Subcutaneous abdominal adipose tissue (tissue), 5 donors: Measurements from ENCODE around the gene CRYL1.

Experiments
- H3K27ac ChIP-seq: one replicate; pipeline ENCODE4 v1.7.0; 2013; ENCODE audit warnings: low read depth, mild to moderate bottlenecking, inconsistent platforms, low read length, moderate library complexity
- H3K27me3 ChIP-seq, 5 donors: one replicate each; pipeline ENCODE4 v1.7.0; 2013; ENCODE audit warnings: low read length in 5 of 5, inconsistent platforms in 1 of 5; ENCODE audit not compliant: control insufficient read depth in 5 of 5, insufficient read depth in 4 of 5
- H3K36me3 ChIP-seq, 5 donors: one replicate each; pipeline ENCODE4 v1.7.0; 2013; ENCODE audit warnings: low read length in 5 of 5; ENCODE audit not compliant: control insufficient read depth in 5 of 5, insufficient read depth in 5 of 5
- H3K4me1 ChIP-seq, 5 donors: one replicate each; pipeline ENCODE4 v1.7.0; 2013; ENCODE audit warnings: low read length in 5 of 5, mild to moderate bottlenecking in 3 of 5, moderate library complexity in 1 of 5; ENCODE audit not compliant: control insufficient read depth in 5 of 5, insufficient read depth in 5 of 5
- H3K4me3 ChIP-seq, 5 donors: one replicate each; pipeline ENCODE4 v1.7.0; 2013; ENCODE audit warnings: low read length in 5 of 5, low read depth in 1 of 5
- H3K9ac ChIP-seq, 5 donors: one replicate each; pipeline ENCODE4 v1.7.0; 2013; ENCODE audit warnings: low read length in 5 of 5, mild to moderate bottlenecking in 4 of 5, moderate library complexity in 3 of 5
- H3K9me3 ChIP-seq, 5 donors: one replicate each; pipeline ENCODE4 v1.7.0; 2013; ENCODE audit warnings: low read length in 5 of 5; ENCODE audit not compliant: control insufficient read depth in 5 of 5
- donor health status: healthy.
- donor health status: healthy.
- donor health status: healthy.
- donor health status: healthy.
- donor health status: healthy.

Gene CRYL1

DNA sequence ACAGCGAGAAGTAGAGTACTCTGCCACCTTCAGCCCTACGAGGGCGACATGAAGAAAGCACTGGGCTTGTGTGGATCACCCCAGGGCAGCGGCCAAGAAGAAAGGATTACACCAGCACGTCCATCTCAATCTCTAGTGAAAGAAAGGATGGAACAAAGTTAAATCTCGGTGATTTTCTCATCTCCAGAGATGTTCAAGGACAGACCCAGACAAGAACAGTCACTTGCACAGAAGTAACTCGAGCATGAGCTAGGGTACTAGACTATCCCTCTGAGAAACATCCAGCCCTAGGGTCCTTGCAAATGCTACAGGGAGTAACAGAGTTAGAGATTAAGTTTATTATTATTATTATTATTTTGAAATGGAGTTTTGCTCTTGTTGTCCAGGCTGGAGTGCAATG is 106.7 kb downstream of the CRYL1 start:
- Histone ChIP-seq H3K4me1 (peaks cover 0 to 16% (median 15%) of the 10 kb centered on the region in 5 donors), H3K36me3 (peaks cover 0 to 10% (median 0%) of the 10 kb centered on the region in 5 donors), H3K27ac (no peak overlapping the region), H3K27me3 (no peaks in the 10 kb centered on the region), H3K9me3 (no peaks in the 10 kb centered on the region), H3K4me3 (no peak overlapping the region), H3K9ac (no peak overlapping the region)

- no peak overlapping the region for H3K27ac ChIP-seq
Observed at GRCh38 chr13:20416223-20416745, 109.4 kb downstream of the CRYL1 start.

DNA sequence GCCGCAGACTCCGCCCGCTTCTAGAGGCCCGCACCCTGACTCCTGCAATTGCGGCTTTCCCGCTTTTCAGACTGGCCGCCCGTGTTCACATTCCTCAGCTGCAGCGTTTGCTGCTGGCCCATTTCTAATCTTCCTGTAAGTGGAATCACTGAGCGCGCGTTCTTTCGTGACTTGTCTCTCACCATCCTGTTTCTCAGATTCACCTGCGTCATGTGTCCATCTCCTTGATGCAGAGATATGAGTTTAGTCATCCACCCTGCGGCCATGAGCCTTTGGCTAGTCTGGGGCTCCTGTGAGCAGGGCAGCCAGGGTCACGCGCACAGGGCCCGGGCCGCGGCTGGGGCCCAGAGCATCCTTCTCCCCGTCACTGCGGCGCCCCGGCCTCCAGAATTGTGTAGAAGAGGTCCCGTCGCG is 110.0 kb downstream of the CRYL1 start:
- peaks cover 0 to 10% (median 0%) of the 10 kb centered on the region in 5 donors for H3K36me3 ChIP-seq
- H3K27ac ChIP-seq, result no peak overlapping the region
- H3K4me1 ChIP-seq, result peaks cover 0 to 9% (median 8%) of the 10 kb centered on the region in 5 donors
- no peaks in the 10 kb centered on the region for H3K9me3 ChIP-seq
- H3K27me3 ChIP-seq, result no peaks in the 10 kb centered on the region
- H3K9ac ChIP-seq, result no peak overlapping the region
- H3K4me3 ChIP-seq, result no peak overlapping the region

More at GRCh38 chr13:20416223-20416745, 109.4 kb downstream of the CRYL1 start:
- no peak overlapping the region for H3K4me3 ChIP-seq
- H3K9me3 ChIP-seq, result no peaks in the 10 kb centered on the region
- H3K4me1 ChIP-seq, result peaks cover 0 to 14% (median 12%) of the 10 kb centered on the region in 5 donors
- peaks cover 0 to 10% (median 0%) of the 10 kb centered on the region in 5 donors for H3K36me3 ChIP-seq
- no peaks in the 10 kb centered on the region for H3K27me3 ChIP-seq
- no peak overlapping the region for H3K9ac ChIP-seq

DNA sequence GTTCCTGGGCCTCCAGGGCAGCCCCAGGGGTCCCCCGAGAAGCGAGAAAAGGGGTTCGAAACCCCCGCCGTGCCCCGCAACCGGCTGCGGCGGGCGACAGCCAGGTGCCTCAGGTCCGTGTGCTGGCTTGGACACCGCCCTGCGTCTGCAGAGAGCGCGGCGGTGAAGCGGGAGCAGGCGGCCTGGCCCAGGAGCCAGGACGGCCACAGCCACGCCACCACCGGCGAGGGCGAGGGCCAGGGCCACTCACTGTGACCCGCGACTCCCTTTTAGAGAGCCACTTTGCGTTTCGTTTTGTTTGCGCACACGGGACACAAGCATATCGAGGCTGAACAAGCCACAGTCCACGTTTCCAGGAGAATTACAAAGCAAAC is 110.4 kb downstream of the CRYL1 start:
- Histone ChIP-seq H3K9me3 (no peaks in the 10 kb centered on the region), H3K9ac (no peak overlapping the region), H3K36me3 (peaks cover 0 to 10% (median 0%) of the 10 kb centered on the region in 5 donors), H3K4me1 (peaks cover 0 to 8% (median 7%) of the 10 kb centered on the region in 5 donors), H3K27me3 (no peaks in the 10 kb centered on the region), H3K4me3 (no peak overlapping the region), H3K27ac (no peak overlapping the region)

DNA sequence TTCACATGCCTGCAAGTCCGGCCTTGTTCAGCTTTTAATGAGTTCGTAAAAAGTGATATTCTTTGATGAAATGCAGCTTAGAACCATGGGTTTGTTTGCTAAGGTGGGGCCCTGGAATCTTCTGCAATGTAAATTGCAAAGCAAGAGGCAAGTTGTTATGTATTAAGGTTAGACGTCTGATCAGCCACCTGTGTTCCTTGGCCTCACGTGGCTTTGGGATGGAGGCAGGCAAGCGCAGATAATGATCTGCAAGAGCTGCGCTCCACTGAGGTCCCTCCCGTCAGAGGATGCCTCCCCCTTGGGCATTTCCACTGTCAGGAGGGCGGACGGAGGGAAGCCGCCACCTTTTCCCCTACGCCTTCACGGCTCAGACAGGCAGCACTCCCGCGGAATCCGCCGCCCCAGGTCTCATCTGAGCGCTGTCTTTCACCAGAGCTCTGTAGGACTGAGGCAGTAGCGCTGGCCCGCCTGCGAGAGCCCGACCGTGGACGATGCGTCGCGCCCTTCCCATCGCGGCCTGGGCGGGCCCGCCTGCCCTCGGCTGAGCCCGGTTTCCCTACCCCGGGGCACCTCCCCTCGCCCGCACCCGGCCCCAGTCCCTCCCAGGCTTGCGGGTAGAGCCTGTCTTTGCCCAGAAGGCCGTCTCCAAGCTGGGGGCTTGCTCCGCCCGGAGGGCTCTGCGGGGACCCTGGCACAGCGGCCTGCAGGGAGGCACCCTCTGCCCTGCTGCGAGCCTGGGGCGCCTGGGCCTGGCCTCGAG is 110.9 kb downstream of the CRYL1 start:
- H3K4me3 ChIP-seq, result no peak overlapping the region
- no peaks in the 10 kb centered on the region for H3K9me3 ChIP-seq
- peaks cover 0 to 3% (median 1%) of the 10 kb centered on the region in 5 donors for H3K4me1 ChIP-seq
- no peak overlapping the region for H3K27ac ChIP-seq
- no peaks in the 10 kb centered on the region for H3K27me3 ChIP-seq
- H3K36me3 ChIP-seq, result peaks cover 0 to 10% (median 0%) of the 10 kb centered on the region in 5 donors
- no peak overlapping the region for H3K9ac ChIP-seq

- H3K36me3 ChIP-seq, result peaks cover 0 to 6% (median 0%) of the 10 kb centered on the region in 5 donors
- H3K27me3 ChIP-seq, result no peaks in the 10 kb centered on the region
- H3K27ac ChIP-seq, result no peak overlapping the region
- no peak overlapping the region for H3K4me3 ChIP-seq
- no peak overlapping the region for H3K9ac ChIP-seq
- H3K9me3 ChIP-seq, result no peaks in the 10 kb centered on the region
- H3K4me1 ChIP-seq, result no peaks in the 10 kb centered on the region
Observed at GRCh38 chr13:20412691-20413355, 112.8 kb downstream of the CRYL1 start.

- H3K4me1 ChIP-seq, result no peaks in the 10 kb centered on the region
- no peaks in the 10 kb centered on the region for H3K27me3 ChIP-seq
- peaks cover 0 to 9% (median 0%) of the 10 kb centered on the region in 5 donors for H3K36me3 ChIP-seq
- H3K4me3 ChIP-seq, result no peak overlapping the region
- H3K9me3 ChIP-seq, result no peaks in the 10 kb centered on the region
- H3K27ac ChIP-seq, result no peak overlapping the region
- no peak overlapping the region for H3K9ac ChIP-seq
Observed at GRCh38 chr13:20411638-20412342, 113.9 kb downstream of the CRYL1 start.

- no peak overlapping the region for H3K4me3 ChIP-seq
- H3K36me3 ChIP-seq, result peaks cover 0 to 10% (median 0%) of the 10 kb centered on the region in 5 donors
- no peaks in the 10 kb centered on the region for H3K4me1 ChIP-seq
- no peaks in the 10 kb centered on the region for H3K27me3 ChIP-seq
- H3K9me3 ChIP-seq, result no peaks in the 10 kb centered on the region
- H3K9ac ChIP-seq, result no peak overlapping the region
- H3K27ac ChIP-seq, result no peak overlapping the region
Observed at GRCh38 chr13:20410726-20411125, 114.9 kb downstream of the CRYL1 start.

GRCh38 chr13:20408181-20408580 is 117.5 kb downstream of the CRYL1 start:
- Histone ChIP-seq H3K9ac (no peak overlapping the region), H3K4me3 (no peak overlapping the region), H3K4me1 (no peaks in the 10 kb centered on the region), H3K9me3 (no peaks in the 10 kb centered on the region), H3K27me3 (no peaks in the 10 kb centered on the region), H3K27ac (no peak overlapping the region), H3K36me3 (peaks cover 0 to 32% (median 14%) of the 10 kb centered on the region in 5 donors)
